ENCODE measurements around the gene TUBA1C. TPM values are rescaled to one million over a fixed set of nuclear protein-coding genes. Genes with fewer than 3 reads are reported as not detected.

The TUBA1C gene
- total and polyA plus RNA-seq, 2 of the 4 experiments (the other 2 are of a cell fraction): 1,420 to 2,555 TPM

GRCh38 chr12:49322708-49323523 lies 58.0 kb downstream of the TUBA1C start, which contains the start of gene TROAP:
Gene TROAP, plus strand, starts transcription at chr12:49323255. Its CDS starts 354 bp downstream, at chr12:49323609.
- Histone ChIP-seq H3K18ac (ENCODE audit: low read depth, low read length) (no peak within 1 kb of the TSS), H3K14ac (replicated peaks; ENCODE audit: low read depth, low read length) (peak within 1 kb of the TSS; percentile 98), H2AFZ (replicated peaks; ENCODE audit: low read length, poor library complexity) (peak within 1 kb of the TSS; percentile 100), H4K8ac (ENCODE audit: low read depth in 2 of 2, low read length in 2 of 2) (peak within 1 kb of the TSS; percentile 72 to 89), H3K4me2 (ENCODE audit: low read depth, low read length) (peak within 1 kb of the TSS; percentile 92), H2BK120ac (ENCODE audit: low read depth, low read length) (peak within 1 kb of the TSS; percentile 46; the same call in 1 of the 2 replicates), H4K5ac (ENCODE audit: low read depth, low read length) (peak within 1 kb of the TSS; percentile 57), H3K4ac (ENCODE audit: low read depth, low read length) (peak within 1 kb of the TSS; percentile 90), H3K27ac (ENCODE audit: insufficient read depth, low read length) (peak within 1 kb of the TSS; percentile 72), H3K79me1 (ENCODE audit: low read depth in 1 of 2, low read length in 2 of 2) (peaks cover 9 to 41% of the 10 kb centered on the region in 2 experiments; a peak in 3 of 4 replicates), H2BK15ac (ENCODE audit: low read depth, low read length) (no peak within 1 kb of the TSS), H3K36me3 (ENCODE audit: control insufficient read depth, insufficient read depth, low read length) (no peaks in the 10 kb centered on the region), H4K91ac (ENCODE audit: insufficient read depth, low read depth, low read length) (peak within 1 kb of the TSS; percentile 73), H2AK5ac (ENCODE audit: low read depth, low read length) (peak within 1 kb of the TSS; percentile 70), H3K56ac (ENCODE audit: extremely low read depth, insufficient read depth, low read length) (peak within 1 kb of the TSS; percentile 62; the same call in 1 of the 2 replicates), H3K4me1 (ENCODE audit: control insufficient read depth, insufficient read depth, low read length) (peaks cover 9% of the 10 kb centered on the region; the same call in 1 of the 2 replicates), H2BK5ac (ENCODE audit: low read depth, low read length, poor library complexity, severe bottlenecking) (peak within 1 kb of the TSS; percentile 51), H3K9me3 (ENCODE audit: control insufficient read depth, insufficient read depth, low read length) (no peaks in the 10 kb centered on the region), H3K9ac (ENCODE audit: low read depth, low read length) (peak within 1 kb of the TSS; percentile 81), H2AK9ac (replicated peaks; ENCODE audit: low read depth, low read length, poor library complexity) (peak within 1 kb of the TSS; percentile 91), H3K4me3 (ENCODE audit: insufficient read depth, low read depth, low read length) (peak within 1 kb of the TSS; percentile 82), H4K20me1 (ENCODE audit: insufficient read depth, low read length) (no peaks in the 10 kb centered on the region), H3K9me1 (ENCODE audit: insufficient read depth, low read length) (no peaks in the 10 kb centered on the region; the same call in 1 of the 2 replicates), H2BK20ac (ENCODE audit: low read depth, low read length) (no peak within 1 kb of the TSS), H3K23ac (ENCODE audit: low read depth, low read length) (peak within 1 kb of the TSS; percentile 92), H3K27me3 (ENCODE audit: control insufficient read depth, insufficient read depth, low read length) (no peaks in the 10 kb centered on the region)
- ChIA-PET POLR2A (ENCODE audit: unreplicated experiment) (interaction anchor here (1.6 kb wide), 1 partner anchor 9 kb away, joined by 4 read pairs; no protein-coding TSS in a partner anchor), CTCF (interaction anchor here (0.7 to 1.7 kb wide), 5 partner anchors 9 to 102 kb away, joined by 3 to 9 read pairs (median 3); partner anchors contain the start of gene C1QL4)
- WGBS, 2 experiments (ENCODE audit: extremely low coverage in 2 of 2, insufficient read length in 1 of 2): 0% methylated on average over 31 of the region's 65 CpGs; no CpG with 5 or more reads in 1 of the 2 experiments
- ATAC-seq (ENCODE audit: low read depth) (peak; percentile 100), DNase-seq (peak; percentile 97)
- intact Hi-C loops (cut with micrococcal nuclease): no loop called here
- dilution Hi-C loops (cut with HindIII; ENCODE audit: low sequenced_read_pairs, unreplicated experiment): no loop called here
- BruUV-seq (replicated peaks): TSS peak; percentile 58
- no peak for TF ChIP-seq SMC3 (IDR thresholded peaks at IDR 0.05; ENCODE audit: low read depth, low read length)
- peak; percentile 80; the same call in 1 of the 2 replicates for TF ChIP-seq MAZ (IDR thresholded peaks at IDR 0.05; ENCODE audit: borderline replicate concordance, low read depth, low read length)
- peak; percentile 93 for TF ChIP-seq MXI1 (IDR thresholded peaks at IDR 0.05; ENCODE audit: borderline replicate concordance, low read depth, low read length)
- TF ChIP-seq FOS (IDR thresholded peaks at IDR 0.05; ENCODE audit: low read depth, low read length): 0 out of 2 replicates have a peak, but pooled peaks have one; percentile 22
- TF ChIP-seq USF2 (IDR thresholded peaks at IDR 0.05; ENCODE audit: low read depth, low read length): no peak
- in situ Hi-C loops (cut with MboI; ENCODE audit: low sequenced_read_pairs): no loop called here

Measured in IMR-90 (cell line).